HCT116 (cell line): ENCODE measurements around the gene PPP1R12B. TPM values are rescaled to one million over a fixed set of nuclear protein-coding genes. Genes with fewer than 3 reads are reported as not detected.

ENCODE experiments used
- ATAC-seq: fragments of 200-7000 bp; cut with Tn5 transposase; 2 replicates; pipeline ENCODE4 v1.9.1; 2020; ENCODE audit warnings: mild to moderate bottlenecking, moderate library complexity
- BruUV-seq: library from RNA; stranded (reverse); fragments of 400-500 nt; replicated peaks from 2 replicates; lab custom pipeline; 2021; lab: Mats Ljungman, UMichigan
- CTCF ChIA-PET: fragments of 300-600 bp; sonication (Branson Sonifier 250); formaldehyde crosslinking; loops from one replicate; lab custom pipeline; 2021; ENCODE audit warnings: antibody characterized with exemption; lab: Charles Lee
- POLR2A ChIA-PET: fragments of 300-600, 350-600 bp; sonication (Branson Sonifier 250); formaldehyde crosslinking; loops from one replicate; lab custom pipeline; 2021; ENCODE audit warnings: antibody characterized with exemption; lab: Charles Lee
- RAD21 ChIA-PET, 2 experiments: fragments of 300-600 bp; sonication (Branson Sonifier 250); formaldehyde crosslinking; loops; one replicate each; lab custom pipeline; 2023; ENCODE audit warnings: low total read pairs in 2 of 2; ENCODE audit not compliant: uncharacterized antibody in 2 of 2, unreplicated experiment in 2 of 2, low non-redundant PET in 1 of 2; lab: Charles Lee
- DNase-seq: peaks from one replicate; pipeline ENCODE4 v3.0.0-alpha.2; 2010; ENCODE audit warnings: low read depth, low spot score
- H2AFZ ChIP-seq: fragments of 200-600 bp; shearing (Covaris generic), sonication (generic); 2 replicates; pipeline ENCODE4 v1.6.1; 2017; ENCODE audit warnings: low read depth, mixed run types, mixed read lengths, antibody characterized with exemption, low read length; ENCODE audit not compliant: poor library complexity, severe bottlenecking
- H3K27ac ChIP-seq: 2 replicates; pipeline ENCODE4 v1.5.1; 2012; ENCODE audit warnings: low read depth, low read length
- H3K27me3 ChIP-seq: fragments of 200-600 bp; sonication (generic); 2 replicates; pipeline ENCODE4 v1.6.1; 2016; ENCODE audit warnings: mixed run types, low read length, mixed read lengths; ENCODE audit not compliant: insufficient read depth
- H3K36me3 ChIP-seq, 2 experiments: fragments of 200-500 bp in 1 of 2; fragments of 200-600 bp in 1 of 2; sonication (Bioruptor generic) in 1 of 2; sonication (generic) in 1 of 2; 2 replicates each; pipeline versions ENCODE4 v1.5.1 to v1.6.1; 2014 to 2016; ENCODE audit warnings: low read length in 2 of 2, inconsistent platforms in 1 of 2, mixed read lengths in 1 of 2, mixed run types in 1 of 2; ENCODE audit not compliant: insufficient read depth in 2 of 2, control insufficient read depth in 1 of 2
- H3K4me1 ChIP-seq, 2 experiments: fragments of 200-600 bp in 1 of 2; sonication (generic) in 1 of 2; 2 replicates each; pipeline versions ENCODE4 v1.5.1 to v1.6.1; 2012 to 2017; ENCODE audit warnings: low read length in 2 of 2, inconsistent platforms in 1 of 2, mild to moderate bottlenecking in 1 of 2, mixed read lengths in 1 of 2, mixed run types in 1 of 2, moderate library complexity in 1 of 2; ENCODE audit not compliant: insufficient read depth in 2 of 2, control insufficient read depth in 1 of 2
- H3K4me2 ChIP-seq: fragments of 200-600 bp; sonication (generic); 2 replicates; pipeline ENCODE4 v1.6.1; 2017; ENCODE audit warnings: mixed run types, low read length, mixed read lengths
- H3K4me3 ChIP-seq, 2 experiments: fragments of 200-600 bp in 1 of 2; sonication (generic) in 1 of 2; replicated peaks in 1 of 2; 2 replicates each; pipeline ENCODE4 v1.5.1; 2011 to 2016; ENCODE audit warnings: low read length in 2 of 2, control low read depth in 1 of 2, low read depth in 1 of 2, mild to moderate bottlenecking in 1 of 2, mixed read lengths in 1 of 2, mixed run types in 1 of 2
- H3K79me2 ChIP-seq: fragments of 200-600 bp; sonication (generic); 2 replicates; pipeline ENCODE4 v1.6.1; 2017; ENCODE audit warnings: mild to moderate bottlenecking, mixed run types, low read length, moderate library complexity, mixed read lengths; ENCODE audit not compliant: insufficient read depth
- H3K9ac ChIP-seq: fragments of 200-600 bp; sonication (generic); 2 replicates; pipeline ENCODE4 v1.6.1; 2016; ENCODE audit warnings: low read length, mixed read lengths
- H3K9me2 ChIP-seq: fragments of 200-600 bp; sonication (generic), shearing (Covaris generic); 2 replicates; pipeline ENCODE4 v1.6.1; 2017; ENCODE audit warnings: mixed run types, mild to moderate bottlenecking, moderate library complexity; ENCODE audit not compliant: insufficient read depth
- H3K9me3 ChIP-seq, 2 experiments: fragments of 200-500 bp in 1 of 2; fragments of 200-600 bp in 1 of 2; sonication (Bioruptor generic) in 1 of 2; sonication (generic) in 1 of 2; 2 replicates each; pipeline ENCODE4 v1.6.1; 2014 to 2017; ENCODE audit warnings: low read length in 2 of 2, mixed read lengths in 2 of 2, inconsistent platforms in 1 of 2, low read depth in 1 of 2, mild to moderate bottlenecking in 1 of 2, mixed run types in 1 of 2, moderate library complexity in 1 of 2; ENCODE audit not compliant: control insufficient read depth in 1 of 2, insufficient read depth in 1 of 2
- H4K20me1 ChIP-seq: fragments of 200-600 bp; sonication (generic), shearing (Covaris generic); 2 replicates; pipeline ENCODE4 v1.6.1; 2017; ENCODE audit warnings: mixed run types, mild to moderate bottlenecking, moderate library complexity; ENCODE audit not compliant: insufficient read depth
- CBX3 ChIP-seq: IDR thresholded peaks from 2 replicates; pipeline ENCODE4 v1.6.1; 2012; ENCODE audit warnings: low read depth
- CEBPB ChIP-seq: IDR thresholded peaks from 2 replicates; pipeline ENCODE4 v1.6.1; 2012; ENCODE audit warnings: low read depth
- ELF1 ChIP-seq: IDR thresholded peaks from 2 replicates; pipeline ENCODE4 v1.6.1; 2012; ENCODE audit warnings: low read depth, borderline replicate concordance
- EZH2 ChIP-seq: fragments of 200-600 bp; sonication (generic); IDR thresholded peaks from 2 replicates; pipeline ENCODE4 v1.6.1; 2017; ENCODE audit warnings: antibody characterized with exemption, mixed run types
- EZH2phosphoT487 ChIP-seq: fragments of 200-600 bp; IDR thresholded peaks from 2 replicates; pipeline ENCODE4 v1.6.1; 2018; ENCODE audit warnings: antibody characterized with exemption, borderline replicate concordance
- POLR2A ChIP-seq: IDR thresholded peaks from 2 replicates; pipeline ENCODE4 v1.7.0; 2011; ENCODE audit warnings: borderline replicate concordance; ENCODE audit not compliant: insufficient read depth, insufficient read length; ENCODE audit errors: extremely low read depth
- RAD21 ChIP-seq: IDR thresholded peaks from 2 replicates; pipeline ENCODE4 v1.6.1; 2012; ENCODE audit warnings: low read depth, mild to moderate bottlenecking
- SP1 ChIP-seq: IDR thresholded peaks from 2 replicates; pipeline ENCODE4 v1.6.1; 2012; ENCODE audit warnings: low read depth
- SRF ChIP-seq: IDR thresholded peaks from 2 replicates; pipeline ENCODE4 v1.6.1; 2012; ENCODE audit warnings: low read depth
- YY1 ChIP-seq: IDR thresholded peaks from 2 replicates; pipeline ENCODE4 v1.6.1; 2011; ENCODE audit warnings: low read length, low read depth, moderate library complexity, mild to moderate bottlenecking; ENCODE audit not compliant: insufficient replicate concordance; ENCODE audit errors: extremely low read depth
- ZFX ChIP-seq: fragments of 450-650 bp; IDR thresholded peaks from 2 replicates; pipeline ENCODE4 v1.6.1; 2017
- ZNF274 ChIP-seq: fragments of 200-500 bp; sonication (Bioruptor generic); IDR thresholded peaks from 2 replicates; pipeline ENCODE4 v1.6.1; 2014; ENCODE audit warnings: mild to moderate bottlenecking, low read depth, low read length, inconsistent platforms
- intact Hi-C: fragments of 100-400 bp; cut with micrococcal nuclease; formaldehyde crosslinking; loops from 2 replicates; pipeline ENCODE4 v1.10.0; 2022
- total RNA-seq: library from RNA; stranded (reverse); gene quantifications from one replicate; pipeline ENCODE4 v1.2.1, GENCODE V29; 2021; ENCODE audit not compliant: unreplicated experiment
- TF ChIP-seq, protein P1 (sequence below): IDR thresholded peaks from 2 replicates; pipeline ENCODE4 v1.6.1; 2012; ENCODE audit warnings: low read depth
- TF ChIP-seq, protein P2 (sequence below): IDR thresholded peaks from 2 replicates; pipeline ENCODE4 v1.6.1; 2011; ENCODE audit warnings: mild to moderate bottlenecking, low read length, moderate library complexity; ENCODE audit not compliant: insufficient replicate concordance; ENCODE audit errors: extremely low read depth
- TF ChIP-seq, protein P3 (sequence below): IDR thresholded peaks from 2 replicates; pipeline ENCODE4 v1.6.1; 2012

PPP1R12B gene
- total RNA-seq, 1 experiment from 2014 or later = 14.3 TPM

DNA sequence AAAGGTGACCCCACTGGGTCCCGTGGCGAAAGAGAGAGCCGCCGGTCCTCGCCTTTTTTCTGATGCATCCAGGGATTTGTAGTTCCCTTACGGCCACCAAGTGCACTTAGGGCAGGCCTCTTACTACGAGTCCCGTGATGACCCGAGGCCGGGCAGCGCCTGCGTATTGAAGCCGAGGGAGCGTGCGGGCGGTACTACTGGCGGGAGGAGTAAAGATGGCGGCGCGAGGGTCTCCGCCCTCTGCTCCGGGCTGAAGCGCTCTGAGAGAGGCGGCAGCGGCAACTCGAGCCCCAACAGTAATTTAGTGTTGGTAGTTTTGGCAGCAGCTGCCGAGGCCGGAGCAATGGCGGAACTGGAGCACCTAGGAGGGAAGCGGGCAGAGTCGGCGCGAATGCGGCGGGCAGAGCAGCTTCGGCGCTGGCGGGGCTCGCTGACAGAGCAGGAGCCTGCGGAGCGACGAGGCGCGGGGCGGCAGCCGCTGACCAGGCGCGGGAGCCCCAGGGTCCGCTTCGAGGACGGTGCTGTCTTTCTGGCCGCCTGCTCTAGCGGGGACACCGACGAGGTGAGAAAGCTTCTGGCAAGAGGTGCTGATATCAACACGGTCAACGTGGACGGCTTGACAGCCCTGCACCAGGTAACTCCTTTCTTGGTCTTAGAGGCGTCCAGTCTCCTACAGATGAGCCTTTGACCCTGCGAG lies at the start of gene PPP1R12B (continued):
- TF ChIP-seq CBX3 (no peak), YY1 (peak; percentile 98), SP1 (peak; percentile 85), ZFX (no peak), POLR2A (peak; percentile 64)
- TF ChIP-seq, protein P1, sequence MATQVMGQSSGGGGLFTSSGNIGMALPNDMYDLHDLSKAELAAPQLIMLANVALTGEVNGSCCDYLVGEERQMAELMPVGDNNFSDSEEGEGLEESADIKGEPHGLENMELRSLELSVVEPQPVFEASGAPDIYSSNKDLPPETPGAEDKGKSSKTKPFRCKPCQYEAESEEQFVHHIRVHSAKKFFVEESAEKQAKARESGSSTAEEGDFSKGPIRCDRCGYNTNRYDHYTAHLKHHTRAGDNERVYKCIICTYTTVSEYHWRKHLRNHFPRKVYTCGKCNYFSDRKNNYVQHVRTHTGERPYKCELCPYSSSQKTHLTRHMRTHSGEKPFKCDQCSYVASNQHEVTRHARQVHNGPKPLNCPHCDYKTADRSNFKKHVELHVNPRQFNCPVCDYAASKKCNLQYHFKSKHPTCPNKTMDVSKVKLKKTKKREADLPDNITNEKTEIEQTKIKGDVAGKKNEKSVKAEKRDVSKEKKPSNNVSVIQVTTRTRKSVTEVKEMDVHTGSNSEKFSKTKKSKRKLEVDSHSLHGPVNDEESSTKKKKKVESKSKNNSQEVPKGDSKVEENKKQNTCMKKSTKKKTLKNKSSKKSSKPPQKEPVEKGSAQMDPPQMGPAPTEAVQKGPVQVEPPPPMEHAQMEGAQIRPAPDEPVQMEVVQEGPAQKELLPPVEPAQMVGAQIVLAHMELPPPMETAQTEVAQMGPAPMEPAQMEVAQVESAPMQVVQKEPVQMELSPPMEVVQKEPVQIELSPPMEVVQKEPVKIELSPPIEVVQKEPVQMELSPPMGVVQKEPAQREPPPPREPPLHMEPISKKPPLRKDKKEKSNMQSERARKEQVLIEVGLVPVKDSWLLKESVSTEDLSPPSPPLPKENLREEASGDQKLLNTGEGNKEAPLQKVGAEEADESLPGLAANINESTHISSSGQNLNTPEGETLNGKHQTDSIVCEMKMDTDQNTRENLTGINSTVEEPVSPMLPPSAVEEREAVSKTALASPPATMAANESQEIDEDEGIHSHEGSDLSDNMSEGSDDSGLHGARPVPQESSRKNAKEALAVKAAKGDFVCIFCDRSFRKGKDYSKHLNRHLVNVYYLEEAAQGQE = no peak

DNA sequence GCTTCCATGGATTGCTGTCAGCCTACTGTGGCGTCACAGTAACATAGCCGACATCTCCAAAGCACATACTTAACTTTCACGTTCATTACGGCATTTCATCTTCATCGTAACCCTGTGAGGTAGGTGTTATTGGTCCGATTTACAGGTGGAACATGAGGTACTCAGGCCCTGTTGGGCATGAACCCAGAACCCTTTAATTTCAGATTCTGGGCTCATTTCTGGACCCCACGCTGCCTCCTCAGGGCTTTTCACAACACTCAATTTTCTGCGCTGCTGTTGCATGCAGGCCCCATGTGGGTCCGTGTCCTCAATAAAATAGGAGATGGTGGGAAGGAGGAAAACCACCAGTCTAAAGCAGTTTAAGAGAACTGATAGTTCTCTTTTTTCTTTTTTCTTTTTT lies 46.3 kb upstream of the PPP1R12B start:
- intact Hi-C loops = no loop called here
- Histone ChIP-seq H3K4me2 (no peak overlapping the region), H4K20me1 (no peaks in the 10 kb centered on the region), H3K9me3 (no peaks in the 10 kb centered on the region), H3K9me2 (no peaks in the 10 kb centered on the region), H2AFZ (no peak overlapping the region), H3K4me3 (no peak overlapping the region), H3K79me2 (no peaks in the 10 kb centered on the region), H3K4me1 (no peaks in the 10 kb centered on the region), H3K27me3 (peaks cover 7% of the 10 kb centered on the region), H3K9ac (no peak overlapping the region), H3K36me3 (no peaks in the 10 kb centered on the region), H3K27ac (no peak overlapping the region)
- DNase-seq (no peak), ATAC-seq (no peak)
- no TSS peak for BruUV-seq
- RAD21 ChIA-PET = no interaction called here
- POLR2A ChIA-PET = no interaction called here
- CTCF ChIA-PET = interaction anchor here (1.1 kb wide), 1 partner anchor 18 kb away, joined by 4 read pairs; no protein-coding TSS in a partner anchor
- TF ChIP-seq CEBPB = no peak
- TF ChIP-seq, protein P2, sequence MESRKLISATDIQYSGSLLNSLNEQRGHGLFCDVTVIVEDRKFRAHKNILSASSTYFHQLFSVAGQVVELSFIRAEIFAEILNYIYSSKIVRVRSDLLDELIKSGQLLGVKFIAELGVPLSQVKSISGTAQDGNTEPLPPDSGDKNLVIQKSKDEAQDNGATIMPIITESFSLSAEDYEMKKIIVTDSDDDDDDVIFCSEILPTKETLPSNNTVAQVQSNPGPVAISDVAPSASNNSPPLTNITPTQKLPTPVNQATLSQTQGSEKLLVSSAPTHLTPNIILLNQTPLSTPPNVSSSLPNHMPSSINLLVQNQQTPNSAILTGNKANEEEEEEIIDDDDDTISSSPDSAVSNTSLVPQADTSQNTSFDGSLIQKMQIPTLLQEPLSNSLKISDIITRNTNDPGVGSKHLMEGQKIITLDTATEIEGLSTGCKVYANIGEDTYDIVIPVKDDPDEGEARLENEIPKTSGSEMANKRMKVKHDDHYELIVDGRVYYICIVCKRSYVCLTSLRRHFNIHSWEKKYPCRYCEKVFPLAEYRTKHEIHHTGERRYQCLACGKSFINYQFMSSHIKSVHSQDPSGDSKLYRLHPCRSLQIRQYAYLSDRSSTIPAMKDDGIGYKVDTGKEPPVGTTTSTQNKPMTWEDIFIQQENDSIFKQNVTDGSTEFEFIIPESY = no peak
- TF ChIP-seq, protein P1 = no peak
- no peak for TF ChIP-seq ZNF274
- no peak for TF ChIP-seq RAD21
- TF ChIP-seq, protein P3, sequence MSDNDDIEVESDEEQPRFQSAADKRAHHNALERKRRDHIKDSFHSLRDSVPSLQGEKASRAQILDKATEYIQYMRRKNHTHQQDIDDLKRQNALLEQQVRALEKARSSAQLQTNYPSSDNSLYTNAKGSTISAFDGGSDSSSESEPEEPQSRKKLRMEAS = no peak
- no peak for TF ChIP-seq SP1
- TF ChIP-seq EZH2 = no peak
- TF ChIP-seq ELF1 = no peak
- TF ChIP-seq POLR2A = no peak
- TF ChIP-seq SRF = no peak
- no peak for TF ChIP-seq EZH2phosphoT487
